Measurements from ENCODE around the gene KRTAP5-1.

KRTAP5-1 gene

DNA sequence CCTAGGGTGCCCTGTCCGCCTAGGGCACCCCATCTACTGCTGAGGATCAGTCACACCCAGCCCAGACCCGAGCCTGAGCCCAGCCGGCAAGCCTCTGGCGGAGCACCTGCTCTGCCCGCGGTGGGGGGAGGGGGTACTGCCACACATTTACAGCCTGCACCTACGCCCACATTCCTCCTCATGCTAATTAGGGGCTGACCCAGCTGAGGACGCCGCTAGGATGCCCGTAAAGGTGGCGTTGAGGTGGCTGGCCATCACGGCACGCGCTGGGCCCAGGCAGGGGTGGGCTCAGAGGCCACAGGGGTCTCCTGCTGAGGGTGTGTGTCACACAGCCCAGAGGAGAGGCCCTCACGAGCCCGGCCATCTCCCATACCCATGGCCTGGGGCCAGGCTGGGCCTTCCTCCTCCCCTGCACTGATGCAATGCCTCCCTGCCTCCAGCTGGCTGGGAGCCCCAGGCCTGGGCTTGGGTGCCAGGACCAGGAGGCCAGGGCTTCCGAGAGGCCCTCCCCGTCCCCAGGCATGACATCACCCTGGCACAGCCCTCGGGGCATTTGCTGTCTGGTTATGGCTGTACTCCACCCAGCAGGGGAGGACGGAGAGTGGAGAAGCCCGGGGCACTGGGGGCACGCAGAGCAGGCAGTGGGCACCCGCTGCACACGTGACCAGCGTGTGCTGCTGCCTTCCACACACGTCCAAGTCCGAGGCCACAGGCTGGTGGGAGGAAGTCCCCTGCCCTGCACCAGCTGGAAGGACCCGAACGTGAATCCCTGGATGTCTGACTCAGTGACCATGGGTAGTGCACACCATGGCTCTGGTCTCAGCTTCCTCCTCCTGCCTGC is 25.8 kb downstream of the KRTAP5-1 start:
- peak; percentile 31 for DNase-seq

DNA sequence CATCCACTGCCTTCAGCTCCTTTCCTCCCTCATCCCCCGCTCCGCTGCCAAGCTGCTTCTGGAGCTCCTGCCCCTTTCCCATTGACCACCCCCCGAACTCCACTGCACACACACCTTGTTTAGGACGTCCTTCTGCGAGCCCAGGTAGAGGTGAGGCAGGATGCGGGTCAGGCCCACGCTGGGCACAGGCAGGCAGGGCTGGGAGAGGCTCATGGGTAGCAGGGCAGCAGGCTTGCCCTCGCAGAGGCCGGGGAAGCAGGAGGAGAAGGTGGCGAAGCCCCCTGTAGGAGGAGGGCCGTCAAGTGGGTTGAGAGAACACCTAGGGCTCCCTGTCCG is 26.3 kb downstream of the KRTAP5-1 start:
- no peak for DNase-seq

DNA sequence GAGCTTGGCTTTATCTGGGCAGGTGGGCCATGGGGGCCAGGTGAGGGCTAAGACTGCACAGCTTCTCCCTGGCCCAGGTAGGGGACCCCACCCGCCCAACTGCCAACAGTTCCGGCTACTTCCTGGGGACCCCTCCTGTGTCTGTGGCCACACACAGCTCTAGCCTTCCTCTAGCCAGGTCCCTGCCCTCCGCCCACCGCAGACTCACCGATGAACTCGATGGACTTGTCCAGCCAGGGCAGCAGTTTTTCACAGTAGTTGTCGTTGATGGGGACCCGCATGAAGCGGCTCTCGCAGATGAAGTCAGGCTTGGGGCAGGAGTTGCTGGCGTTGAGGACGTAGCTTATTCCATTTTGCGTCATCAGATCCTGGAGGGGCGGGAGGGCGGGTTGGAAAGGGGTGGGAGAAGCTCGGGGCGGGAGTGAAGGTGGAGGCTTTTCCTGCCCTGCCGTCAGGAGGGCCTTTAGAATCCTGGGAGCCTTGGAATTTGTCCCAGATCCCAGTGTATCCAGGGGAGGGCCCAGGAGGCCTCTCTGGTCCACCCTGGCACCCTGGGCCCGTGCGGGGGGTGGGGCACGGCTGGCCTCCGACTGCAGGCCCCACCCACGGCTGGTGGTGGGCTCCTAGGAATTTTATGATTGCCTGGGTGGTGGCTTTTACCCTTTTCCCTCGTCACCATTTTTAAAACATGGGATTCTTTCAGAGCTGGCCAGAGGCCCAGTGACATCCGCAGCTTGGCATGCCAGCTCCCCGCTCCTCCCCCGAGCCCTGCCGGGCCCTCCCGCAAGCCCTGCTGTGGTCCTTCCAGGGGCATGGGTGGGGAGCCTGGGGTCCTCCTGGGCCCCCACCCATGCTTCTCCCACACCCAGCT is 26.9 kb downstream of the KRTAP5-1 start:
- DNase-seq: no peak

DNA sequence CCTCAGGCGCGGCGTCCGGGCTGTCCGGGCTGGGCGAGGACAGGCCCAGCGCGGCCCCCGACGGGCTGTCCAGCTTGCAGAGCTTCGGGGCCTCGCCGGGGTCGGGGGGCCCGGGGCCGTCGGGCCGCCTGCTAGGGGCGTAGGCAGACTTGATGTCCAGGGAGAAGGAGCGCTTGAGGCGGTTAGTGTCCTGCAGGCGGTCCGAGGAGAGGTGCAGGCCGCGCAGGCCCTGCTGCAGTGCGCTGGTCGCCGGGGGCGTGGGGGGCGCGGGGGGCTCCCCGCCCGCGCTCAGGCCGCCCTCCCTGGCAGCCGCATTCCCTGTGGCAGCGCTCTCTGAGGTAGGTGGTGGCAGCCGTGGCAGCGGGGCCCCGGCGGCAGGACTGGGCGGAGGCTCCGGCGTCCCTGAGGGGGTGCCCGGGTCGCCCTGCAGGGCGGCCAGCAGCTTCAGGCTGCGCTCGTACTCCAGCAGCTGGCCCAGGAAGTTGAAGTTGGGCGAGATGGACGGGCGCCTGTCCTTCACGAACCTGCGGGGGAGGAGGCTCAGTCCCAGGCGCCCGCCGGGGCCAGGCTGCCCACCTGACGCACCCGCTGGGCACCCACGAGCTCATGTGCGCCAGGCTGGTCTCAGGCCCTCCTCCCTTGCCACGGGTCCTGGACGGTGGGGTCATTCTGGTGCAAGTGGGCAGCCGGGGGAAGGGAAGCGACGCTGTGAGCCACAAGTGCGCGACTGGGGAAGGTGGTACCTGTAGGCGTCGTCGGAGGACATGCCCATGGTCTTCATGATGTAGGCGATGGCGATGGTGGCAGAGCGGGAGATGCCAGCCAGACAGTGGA is 27.8 kb downstream of the KRTAP5-1 start:
- no peak for DNase-seq

DNA sequence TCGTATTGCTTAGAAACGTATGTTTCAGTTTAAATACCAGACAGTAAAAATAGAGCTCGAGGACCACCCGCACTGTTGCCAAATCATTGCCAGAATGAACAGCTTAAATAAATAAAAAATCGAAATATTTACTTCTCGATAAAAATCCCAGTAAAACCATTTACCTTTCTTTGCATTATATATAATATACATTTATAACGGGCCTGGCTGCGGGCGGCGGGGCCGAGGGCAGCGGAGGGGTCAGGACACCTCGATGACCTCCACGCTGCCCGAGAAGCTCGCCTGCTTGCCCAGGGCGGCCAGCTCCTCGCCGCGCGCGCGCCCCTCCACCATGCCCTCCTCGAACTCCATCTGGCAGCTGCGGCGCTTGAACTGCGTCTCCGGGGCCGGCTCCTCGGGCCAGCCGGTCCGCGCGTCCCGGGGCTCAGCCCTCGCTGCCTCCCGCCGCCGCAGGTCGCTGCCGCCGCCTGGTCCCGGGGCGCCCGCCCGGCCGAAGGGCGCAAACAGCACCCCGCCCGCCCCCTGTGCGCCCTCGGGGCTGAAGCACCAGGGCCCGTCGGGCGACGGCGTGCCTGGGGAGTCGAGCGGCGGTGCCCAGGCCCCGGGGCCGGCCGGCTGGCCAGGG is 28.7 kb downstream of the KRTAP5-1 start:
- no peak for DNase-seq

DNA sequence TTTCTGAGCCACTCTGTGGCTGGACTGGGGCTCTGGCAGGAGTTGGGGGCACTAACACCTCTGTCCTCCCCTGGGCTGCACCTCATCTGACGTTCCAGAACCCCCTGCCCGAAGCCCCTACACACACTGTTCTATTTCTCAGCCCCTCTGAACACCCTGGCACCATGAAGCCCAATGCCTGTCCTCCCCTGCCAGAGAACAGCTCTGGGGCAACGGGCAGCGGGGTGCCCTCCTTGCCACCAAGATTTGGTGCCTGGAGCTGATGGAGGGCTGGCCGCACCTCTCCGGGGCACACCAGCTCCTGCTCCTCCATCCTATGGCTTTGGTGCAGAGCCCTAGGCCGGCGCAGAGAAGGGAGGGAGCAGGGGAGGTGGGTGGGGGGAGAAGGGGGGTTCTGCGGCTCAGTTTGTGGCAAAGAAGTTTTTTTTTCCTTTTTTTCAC is 29.4 kb downstream of the KRTAP5-1 start:
- DNase-seq: no peak

DNA sequence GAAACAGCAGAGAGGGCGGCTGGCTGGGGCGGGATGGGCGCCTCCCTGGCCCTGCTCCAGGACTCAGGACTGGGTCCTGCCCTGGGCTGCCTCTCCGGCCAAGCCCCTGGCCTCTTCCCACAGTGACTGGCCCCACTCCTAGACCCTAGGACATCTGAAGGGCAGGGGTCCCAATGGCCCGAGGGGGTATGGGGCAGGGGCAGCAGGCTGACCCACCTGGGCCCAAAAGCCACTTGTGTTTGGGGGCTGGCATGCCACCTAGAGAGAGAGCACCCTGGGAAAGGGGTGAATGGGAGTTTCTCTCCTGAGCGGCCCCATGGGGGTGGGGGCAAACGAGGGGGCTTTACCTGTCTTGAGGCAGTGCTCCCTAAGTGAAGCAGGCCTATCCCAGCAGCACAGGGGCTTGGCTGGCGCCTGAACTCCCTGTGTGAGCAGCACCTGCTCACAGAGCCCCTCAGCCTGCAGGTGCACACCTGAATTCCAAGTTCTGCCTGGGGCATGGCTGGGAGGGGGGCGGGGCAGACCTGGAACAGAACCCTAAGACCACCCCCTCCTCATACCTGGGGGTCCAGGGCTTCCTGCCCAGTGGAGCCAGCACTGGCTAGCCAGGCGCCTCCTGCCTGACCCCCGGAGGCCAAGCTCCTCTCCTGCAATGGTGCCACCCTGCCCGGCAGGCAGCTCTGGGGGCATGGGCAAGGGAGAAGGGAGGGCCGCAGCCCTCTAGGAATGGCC is 29.9 kb downstream of the KRTAP5-1 start:
- DNase-seq: no peak

DNA sequence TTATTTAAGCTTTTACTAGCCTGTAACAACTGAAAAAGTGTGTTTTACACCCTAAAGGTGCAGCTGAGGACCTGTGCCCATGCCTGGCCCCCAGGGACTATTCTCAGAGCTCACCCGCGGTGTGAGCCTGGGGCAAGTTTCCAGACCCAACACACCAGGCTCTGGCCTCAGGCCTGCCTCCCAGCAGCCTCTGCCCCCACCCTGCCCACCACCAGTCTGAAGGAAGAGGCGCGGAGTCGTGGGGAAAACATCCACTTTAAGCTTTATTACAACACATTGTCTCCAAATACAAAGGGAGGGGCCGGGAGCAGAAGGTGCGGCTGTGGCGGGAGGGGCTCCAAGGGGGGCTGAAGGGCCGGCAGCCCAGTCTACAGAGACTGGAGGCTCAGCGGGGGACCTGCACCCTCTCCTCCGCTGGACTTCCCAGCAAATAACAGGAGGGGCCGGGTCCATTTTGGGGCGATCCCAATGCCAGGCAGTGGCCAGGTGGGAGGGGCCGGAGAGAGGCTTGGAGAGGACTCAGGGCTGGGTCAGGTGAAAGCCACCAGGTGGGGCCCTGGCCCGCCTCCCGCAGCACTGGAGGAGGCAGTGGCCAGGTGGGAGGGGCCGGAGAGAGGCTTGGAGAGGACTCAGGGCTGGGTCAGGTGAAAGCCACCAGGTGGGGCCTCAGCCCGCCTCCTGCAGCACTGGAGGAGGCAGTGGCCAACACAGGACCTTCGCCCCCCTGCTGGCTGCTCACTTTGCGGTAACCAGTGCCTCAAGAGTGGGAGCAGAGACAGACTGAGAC is 31.1 kb downstream of the KRTAP5-1 start:
- no peak for DNase-seq

DNA sequence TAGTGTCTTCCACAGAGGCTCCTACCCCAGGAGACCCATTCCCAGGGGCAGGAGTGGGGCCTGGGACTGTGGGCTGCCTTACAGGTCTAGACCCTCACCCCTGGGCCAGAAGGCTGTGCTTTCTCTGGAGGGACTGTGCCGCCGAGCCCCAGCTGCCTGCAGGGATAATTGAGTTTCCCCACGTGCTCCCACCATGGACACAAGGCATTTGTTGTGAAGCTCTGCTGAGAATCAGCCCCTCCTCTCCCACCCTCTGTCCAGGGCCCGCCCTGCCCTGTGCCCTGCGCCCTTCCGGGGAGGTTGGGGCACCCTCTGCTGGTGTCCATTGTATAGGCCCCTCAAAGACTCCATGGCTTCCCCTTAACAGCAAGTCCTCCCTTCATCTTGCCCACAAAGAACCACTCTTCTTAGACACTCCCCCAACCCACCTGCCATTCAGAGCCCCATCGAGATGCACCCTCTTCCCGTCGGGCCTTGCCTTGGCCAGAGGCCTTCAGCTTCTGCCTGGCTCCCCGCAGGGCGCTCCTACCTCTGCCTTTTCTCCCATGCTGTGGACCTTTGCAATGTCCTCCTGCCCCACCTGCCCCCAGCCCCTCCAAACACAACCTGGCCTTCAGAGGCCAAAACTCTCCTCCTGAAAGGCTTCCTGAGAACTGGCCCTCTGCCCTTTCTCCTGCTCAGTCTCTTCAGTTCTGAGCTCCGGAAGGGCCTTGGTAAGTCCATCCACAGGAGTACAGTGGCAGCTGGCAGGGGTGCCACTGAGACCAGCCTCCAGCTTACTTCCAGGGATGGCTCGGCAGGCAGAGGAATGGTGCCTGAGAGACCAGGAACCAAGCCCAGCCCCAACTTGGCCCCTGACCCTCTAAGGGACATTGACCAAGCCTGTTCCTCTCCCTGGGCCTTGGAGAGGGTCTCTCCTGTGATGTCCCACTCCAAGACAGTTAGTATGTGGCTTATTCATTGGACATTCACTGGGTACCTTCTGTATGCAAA is 35.4 kb downstream of the KRTAP5-1 start:
- DNase-seq: no peak

DNA sequence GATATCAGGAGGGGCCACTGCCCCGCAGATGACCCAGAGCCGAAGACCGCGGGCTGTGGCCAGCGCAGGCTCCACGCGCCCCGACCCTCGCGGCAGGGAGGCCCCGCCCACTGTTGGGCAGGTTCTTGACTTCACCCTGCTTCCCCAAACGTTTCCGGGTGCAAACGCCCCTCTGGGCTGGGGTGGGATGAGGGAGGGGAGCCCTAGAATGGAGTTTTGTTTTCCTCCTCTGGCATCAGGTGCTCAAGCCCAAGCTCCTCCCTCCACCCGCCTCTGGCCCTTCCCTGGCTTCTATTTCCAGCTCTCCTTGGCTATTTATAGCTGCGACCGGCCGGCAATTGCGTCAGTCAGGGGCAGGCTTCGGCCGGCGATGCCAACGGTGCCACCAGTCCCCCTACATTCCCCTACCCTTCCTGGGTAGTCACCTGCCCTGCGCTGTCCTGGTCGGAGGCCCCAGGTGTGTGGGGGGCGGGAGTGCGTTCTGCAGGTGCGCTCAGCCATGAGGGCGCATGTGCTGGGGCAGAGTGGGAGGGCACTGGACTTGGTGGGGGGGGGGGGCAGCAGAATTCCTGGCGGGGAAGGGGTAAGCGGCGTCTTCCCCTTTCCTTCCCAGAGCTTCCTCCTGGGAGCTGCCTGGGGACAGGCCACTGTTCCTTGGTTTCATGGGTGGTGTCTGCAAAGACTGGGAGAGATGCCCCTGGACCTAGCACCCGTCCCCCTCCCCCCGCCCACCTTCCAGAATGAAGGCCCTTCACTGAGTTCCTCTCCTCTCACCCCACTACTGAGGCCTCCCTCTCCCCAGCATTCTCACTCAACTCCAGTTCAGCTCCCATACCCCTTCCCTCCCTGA is 36.6 kb downstream of the KRTAP5-1 start:
- no peak for DNase-seq

DNA sequence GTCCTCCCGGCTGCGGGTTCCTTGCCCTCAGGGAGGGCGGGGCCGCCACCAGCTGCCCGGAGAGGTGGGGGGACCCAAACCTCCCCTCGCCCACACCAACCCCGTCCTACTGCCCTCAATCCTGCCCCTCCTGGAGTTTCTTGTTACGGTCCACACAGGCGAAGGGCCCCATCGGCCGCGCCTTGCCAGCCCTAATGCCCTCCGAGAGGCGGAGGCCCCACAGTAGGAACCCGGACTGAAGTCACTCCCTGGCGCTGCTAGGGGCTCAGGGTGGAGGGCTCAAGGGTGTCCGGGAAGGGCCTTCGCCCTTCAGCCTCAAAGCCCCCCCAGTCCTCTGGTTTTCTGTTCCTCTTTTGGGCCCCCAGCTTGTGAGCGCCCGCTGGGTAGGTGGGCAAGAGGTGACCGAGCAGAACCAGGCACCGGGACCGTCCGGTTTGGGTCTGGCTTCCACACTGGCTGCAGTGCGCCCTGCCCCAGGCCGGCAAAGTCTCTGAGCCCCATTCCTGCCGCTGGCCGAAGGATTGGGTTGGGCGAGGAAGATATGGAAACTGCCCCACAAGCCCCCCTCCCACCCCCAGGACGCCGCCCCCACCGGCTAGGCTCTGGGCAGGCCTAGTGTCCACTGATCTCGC is 37.5 kb downstream of the KRTAP5-1 start:
- DNase-seq: no peak

DNA sequence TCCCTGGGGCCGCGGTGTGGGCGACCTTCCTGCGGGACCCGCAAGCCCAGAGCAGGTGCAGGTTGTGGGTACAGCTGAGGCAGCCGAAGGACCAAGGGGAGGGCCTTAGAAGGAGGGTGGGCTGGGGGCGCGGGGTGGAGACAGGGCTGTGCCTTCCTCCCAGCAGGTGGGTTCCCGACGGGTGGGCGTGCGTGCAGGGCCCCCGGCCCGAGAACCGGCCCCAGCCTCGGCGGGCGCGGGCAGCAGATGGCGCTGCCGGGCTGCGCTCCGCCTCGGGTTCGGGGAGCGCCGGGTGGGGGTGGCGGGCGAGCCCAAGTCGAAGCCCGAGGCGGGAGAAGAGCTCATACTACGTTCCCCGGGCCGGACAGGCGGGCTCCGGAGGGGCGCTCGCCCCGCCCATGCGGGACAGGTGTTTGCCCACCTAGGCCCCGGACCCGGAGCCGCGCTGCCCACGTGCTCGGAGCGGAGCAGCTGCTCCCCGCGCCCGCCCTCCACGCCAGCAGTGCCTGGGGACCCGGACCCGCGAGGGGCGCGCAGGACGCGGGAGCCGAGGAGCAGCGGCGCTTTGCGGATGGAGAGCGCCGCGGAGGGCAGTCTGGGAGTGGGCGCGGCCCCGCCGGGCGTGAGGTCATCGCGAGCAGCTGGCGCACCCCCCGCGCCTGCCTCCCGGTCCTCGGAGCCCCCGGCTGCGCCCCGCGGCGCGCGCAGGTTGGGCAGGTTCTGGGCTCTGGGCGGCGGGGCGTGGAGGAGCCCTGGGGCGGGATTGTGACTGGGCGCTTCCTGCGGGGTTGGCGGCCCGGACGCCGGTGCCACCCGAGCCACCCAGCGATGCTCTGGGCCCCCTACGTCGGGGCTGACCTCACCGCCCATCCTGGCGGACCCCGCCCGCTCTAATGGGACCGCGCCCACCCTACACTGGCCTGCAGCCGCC is 38.3 kb downstream of the KRTAP5-1 start:
- peak; percentile 49 for DNase-seq

DNA sequence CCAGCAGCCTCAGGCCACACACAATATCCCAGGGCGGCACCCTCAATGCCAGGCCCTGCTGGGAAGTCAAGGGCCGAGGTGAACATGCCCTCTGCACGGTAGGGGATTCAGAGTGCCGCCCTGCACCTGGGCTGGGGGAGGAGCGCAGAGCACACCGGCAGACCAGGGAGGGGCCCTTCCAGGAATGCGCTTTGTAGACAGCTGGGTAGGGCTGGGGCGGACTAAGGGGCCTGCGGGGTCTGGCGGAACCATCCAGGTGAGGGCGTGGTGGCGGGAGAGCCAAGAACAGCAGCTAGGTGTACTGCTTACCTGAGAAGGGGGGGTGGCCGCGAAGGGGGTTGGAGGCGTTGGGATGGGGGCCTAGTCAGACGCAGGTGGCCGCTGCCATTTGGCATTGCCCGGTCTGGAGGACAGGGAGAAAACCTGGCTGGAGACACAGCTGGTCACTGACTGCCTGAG is 39.0 kb downstream of the KRTAP5-1 start:
- DNase-seq: no peak

DNA sequence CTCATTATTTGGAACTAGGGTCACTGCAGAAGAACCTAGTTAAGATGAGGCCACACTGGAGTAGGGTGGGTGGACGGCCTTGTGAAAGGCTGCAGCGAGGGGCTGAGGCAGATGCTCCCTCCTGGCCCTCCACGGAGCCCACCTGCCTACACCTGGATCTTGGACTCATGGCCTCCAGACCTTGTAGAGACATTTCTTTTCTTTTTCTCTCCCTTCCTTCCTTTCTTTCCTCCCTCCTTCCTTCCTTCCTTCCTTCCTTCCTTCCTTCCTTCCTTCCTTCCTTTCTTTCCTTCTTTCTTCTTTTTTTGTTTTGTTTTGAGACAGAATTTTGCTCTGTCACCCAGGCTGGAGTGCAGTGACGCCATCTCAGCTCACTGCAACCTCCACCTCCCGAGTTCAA is 39.7 kb downstream of the KRTAP5-1 start:
- no peak for DNase-seq

DNA sequence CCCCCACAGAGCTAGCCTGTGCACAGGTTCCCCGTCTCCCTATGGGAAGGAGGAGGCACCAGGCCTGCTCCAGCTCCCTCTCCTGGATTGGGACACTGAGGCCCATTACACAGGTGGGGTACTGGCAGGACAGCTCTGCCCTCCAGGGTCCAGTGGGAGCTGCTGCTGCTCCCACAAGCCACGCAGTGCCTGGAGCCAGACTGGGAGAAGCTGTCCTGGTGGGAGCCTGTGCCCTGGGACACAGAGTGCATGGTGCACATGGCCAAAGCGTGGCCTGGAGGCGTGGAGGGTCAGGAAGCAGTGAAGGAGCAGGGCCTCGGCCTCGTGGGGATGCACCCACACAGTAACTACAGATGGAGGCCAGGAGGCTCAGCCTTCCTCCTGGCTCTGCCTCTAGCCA is 40.5 kb downstream of the KRTAP5-1 start:
- DNase-seq: no peak

DNA sequence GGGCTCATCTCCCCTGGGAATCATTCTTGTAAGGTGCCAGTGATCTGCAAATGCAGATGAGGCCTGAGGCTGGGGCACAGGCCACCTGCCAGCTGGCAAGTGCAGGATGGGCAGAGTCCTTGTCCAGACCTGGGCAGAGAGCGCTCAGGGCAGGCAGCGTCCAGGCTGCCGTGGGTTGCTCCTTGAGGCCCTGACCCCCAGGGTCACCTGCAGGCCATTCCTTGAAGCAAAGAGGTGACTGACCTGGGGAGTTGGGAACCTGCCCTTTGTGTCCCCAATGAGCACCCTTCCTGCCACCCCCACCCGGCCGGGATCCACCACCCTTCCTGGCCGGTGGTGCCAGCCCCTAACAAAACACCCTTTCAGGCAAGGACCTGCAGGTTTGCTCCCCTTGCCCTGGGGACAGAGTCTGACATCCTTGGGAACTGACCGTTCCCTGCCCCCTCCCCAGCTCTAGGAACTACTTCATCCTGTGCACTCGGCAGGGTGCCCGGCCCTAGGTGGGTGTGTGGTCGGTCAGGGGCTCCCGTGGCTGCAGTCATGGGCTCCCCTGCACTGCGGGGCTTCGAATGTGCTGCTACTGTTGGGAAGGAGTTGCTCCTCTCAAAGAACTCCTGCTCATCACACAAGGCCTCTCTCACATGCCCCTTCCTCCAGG is 41.3 kb downstream of the KRTAP5-1 start:
- DNase-seq: no peak

DNA sequence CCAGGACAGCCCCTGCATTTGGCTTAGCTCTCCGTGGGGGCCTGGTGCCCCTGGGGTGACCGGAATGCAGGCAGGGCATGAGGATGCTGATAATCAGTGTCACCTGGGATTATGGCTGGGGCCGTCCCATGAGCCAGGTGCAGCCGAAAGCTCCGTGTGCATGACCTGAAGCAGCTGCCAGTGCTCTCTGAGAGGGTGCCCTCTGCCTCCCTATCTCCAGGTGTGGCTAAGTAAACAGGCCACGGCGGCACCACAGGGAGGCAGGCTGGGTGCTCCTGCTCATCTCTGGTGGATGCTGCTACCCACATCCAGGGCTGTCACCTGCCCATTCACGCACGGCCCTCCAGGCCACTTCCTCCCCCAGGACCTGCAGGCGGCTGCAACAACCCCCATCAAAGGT is 42.8 kb downstream of the KRTAP5-1 start:
- no peak for DNase-seq

Data from stimulated activated CD4-positive, alpha-beta T cell treated with anti-CD3 and anti-CD28 coated beads, Interleukin-4, amount 100 ng/mL, for 1 hour (primary cell).